ENCODE measurements around the gene TDRD1.

The TDRD1 gene

GRCh38 chr10:114167985-114168384 is 11.2 kb upstream of the TDRD1 start:
- no peak overlapping the region for H3K4me3 Mint-ChIP-seq
- ATAC-seq, result no peak

GRCh38 chr10:114168450-114169009 is 10.6 kb upstream of the TDRD1 start:
- Mint-ChIP-seq H3K9me3 (no peaks in the 10 kb centered on the region), H3K4me1 (peaks cover 47% of the 10 kb centered on the region), H3K27me3 (no peaks in the 10 kb centered on the region), H3K27ac (no peak overlapping the region), H3K4me3 (no peak overlapping the region), H3K36me3 (peaks cover 28% of the 10 kb centered on the region)
- no peak for ATAC-seq

More at GRCh38 chr10:114167985-114168384, 11.2 kb upstream of the TDRD1 start:
- H3K9me3 Mint-ChIP-seq, result no peaks in the 10 kb centered on the region
- H3K36me3 Mint-ChIP-seq, result peaks cover 34% of the 10 kb centered on the region
- peaks cover 47% of the 10 kb centered on the region for H3K4me1 Mint-ChIP-seq
- H3K27me3 Mint-ChIP-seq, result no peaks in the 10 kb centered on the region
- H3K27ac Mint-ChIP-seq, result no peak overlapping the region

- H3K27me3 Mint-ChIP-seq, result no peaks in the 10 kb centered on the region
- peaks cover 16% of the 10 kb centered on the region for H3K36me3 Mint-ChIP-seq
- ATAC-seq, result no peak
- no peaks in the 10 kb centered on the region for H3K9me3 Mint-ChIP-seq
- H3K4me3 Mint-ChIP-seq, result peak overlapping the region; percentile 95
- peak overlapping the region; percentile 98 for H3K27ac Mint-ChIP-seq
- H3K4me1 Mint-ChIP-seq, result peaks cover 40% of the 10 kb centered on the region
Observed at GRCh38 chr10:114172216-114172615, 6.9 kb upstream of the TDRD1 start.

DNA sequence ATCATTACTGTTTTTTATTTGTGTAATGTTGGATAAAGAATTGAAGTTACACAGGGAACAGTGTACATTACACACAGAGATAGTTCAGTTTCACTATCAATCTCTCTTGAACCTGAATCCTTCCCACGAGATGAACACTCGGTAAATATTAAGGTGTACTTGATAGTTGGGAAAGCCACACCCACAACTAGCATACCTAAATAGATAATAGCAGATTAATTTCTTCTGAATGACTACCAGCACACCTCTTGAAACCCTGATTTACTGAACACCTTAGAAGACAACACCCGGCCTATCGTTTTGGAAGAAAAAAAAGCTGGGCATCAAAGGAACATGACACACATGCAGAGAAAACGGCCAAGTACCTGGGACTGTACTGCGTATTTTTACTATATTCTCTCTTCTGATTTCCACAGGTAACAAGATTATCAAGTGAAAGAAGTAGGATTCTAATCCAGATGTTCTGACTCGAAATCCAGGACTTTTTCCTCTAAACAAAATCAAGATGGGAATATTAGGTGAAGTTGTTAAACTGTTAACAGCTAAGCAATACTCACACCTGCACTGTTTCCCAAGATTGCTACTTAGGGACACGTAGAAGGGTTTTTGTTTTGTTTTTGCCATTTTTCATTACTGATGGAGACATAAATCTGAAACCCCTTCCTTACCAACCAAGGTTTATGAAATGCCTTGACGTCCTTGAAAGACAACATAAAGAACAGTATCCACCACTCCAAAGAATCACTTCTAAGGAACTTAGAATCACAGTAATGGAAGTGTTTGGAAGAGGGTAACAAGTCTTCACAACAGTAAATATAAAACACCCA is 6.2 kb upstream of the TDRD1 start:
- H3K4me1 Mint-ChIP-seq, result peaks cover 36% of the 10 kb centered on the region
- H3K9me3 Mint-ChIP-seq, result no peaks in the 10 kb centered on the region
- H3K27me3 Mint-ChIP-seq, result no peaks in the 10 kb centered on the region
- peak overlapping the region; percentile 98 for H3K27ac Mint-ChIP-seq
- ATAC-seq, result no peak
- peak overlapping the region; percentile 95 for H3K4me3 Mint-ChIP-seq
- peaks cover 12% of the 10 kb centered on the region for H3K36me3 Mint-ChIP-seq

GRCh38 chr10:114173603-114173920 is 5.6 kb upstream of the TDRD1 start:
- H3K27me3 Mint-ChIP-seq, result no peaks in the 10 kb centered on the region
- H3K4me3 Mint-ChIP-seq, result peak overlapping the region; percentile 95
- peaks cover 8% of the 10 kb centered on the region for H3K36me3 Mint-ChIP-seq
- no peaks in the 10 kb centered on the region for H3K9me3 Mint-ChIP-seq
- no peak for ATAC-seq
- peaks cover 32% of the 10 kb centered on the region for H3K4me1 Mint-ChIP-seq
- peak overlapping the region; percentile 98 for H3K27ac Mint-ChIP-seq

GRCh38 chr10:114173921-114174694 is 5.0 kb upstream of the TDRD1 start, which contains the start of gene CCDC186:
Gene CCDC186, minus strand, starts transcription at chr10:114174203. Its CDS starts 10,935 bp downstream, at chr10:114163268.
- Mint-ChIP-seq H3K27me3 (peaks cover 5% of the 10 kb centered on the region), H3K4me1 (peaks cover 29% of the 10 kb centered on the region), H3K27ac (peak within 1 kb of the TSS; percentile 98), H3K36me3 (peaks cover 5% of the 10 kb centered on the region), H3K4me3 (peak within 1 kb of the TSS; percentile 95), H3K9me3 (no peaks in the 10 kb centered on the region)
- ATAC-seq, result peak; percentile 100

DNA sequence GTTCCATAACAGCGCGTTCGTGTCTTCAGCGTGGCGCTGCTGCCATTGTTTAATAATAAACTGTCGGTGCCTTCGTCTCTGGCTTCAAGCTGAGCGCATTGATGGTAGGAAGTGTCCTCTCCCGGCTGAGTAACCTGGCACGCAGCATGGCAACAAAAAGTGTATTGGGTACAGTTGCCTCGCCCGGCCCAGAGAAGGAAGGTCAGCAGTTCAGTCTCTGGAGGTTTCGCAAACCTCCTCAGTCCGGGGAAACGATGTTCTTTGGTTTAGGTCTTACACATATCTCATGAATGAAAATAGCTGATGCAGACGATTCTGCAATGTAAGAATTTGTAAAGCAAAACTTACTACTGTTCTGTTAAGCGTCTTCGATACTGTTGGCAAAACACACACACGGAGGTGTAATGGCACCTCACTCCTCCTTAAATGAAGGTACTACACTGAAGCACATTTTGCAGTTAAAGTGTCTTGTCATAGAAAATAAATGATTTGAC is 4.4 kb upstream of the TDRD1 start:
- H3K9me3 Mint-ChIP-seq, result no peaks in the 10 kb centered on the region
- ATAC-seq, result peak; percentile 50
- H3K4me3 Mint-ChIP-seq, result peak overlapping the region; percentile 95
- peaks cover 9% of the 10 kb centered on the region for H3K27me3 Mint-ChIP-seq
- H3K4me1 Mint-ChIP-seq, result peaks cover 29% of the 10 kb centered on the region
- H3K36me3 Mint-ChIP-seq, result no peaks in the 10 kb centered on the region
- peak overlapping the region; percentile 98 for H3K27ac Mint-ChIP-seq

DNA sequence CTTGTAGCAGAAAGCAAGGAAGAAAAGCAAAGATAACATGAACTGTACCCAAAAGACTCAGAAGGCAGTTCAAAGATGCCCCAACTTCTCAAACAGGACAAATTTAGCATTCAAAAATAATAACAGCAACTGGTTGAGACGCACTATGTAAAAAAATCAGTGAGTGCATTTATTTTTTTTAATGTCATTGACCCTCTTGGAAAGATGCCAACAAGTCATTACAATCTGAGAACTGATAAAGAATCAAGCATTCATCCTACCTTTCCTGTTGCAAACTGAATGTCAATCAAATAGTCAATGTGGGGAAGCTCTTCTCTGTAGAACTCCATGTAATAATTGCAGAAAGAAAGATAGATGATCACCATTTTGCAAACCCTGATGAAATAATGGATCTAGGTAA is 3.5 kb upstream of the TDRD1 start:
- H3K27ac Mint-ChIP-seq, result no peak overlapping the region
- no peaks in the 10 kb centered on the region for H3K36me3 Mint-ChIP-seq
- H3K4me1 Mint-ChIP-seq, result peaks cover 29% of the 10 kb centered on the region
- no peaks in the 10 kb centered on the region for H3K9me3 Mint-ChIP-seq
- no peak overlapping the region for H3K4me3 Mint-ChIP-seq
- ATAC-seq, result no peak
- peaks cover 9% of the 10 kb centered on the region for H3K27me3 Mint-ChIP-seq

GRCh38 chr10:114176511-114176910 is 2.6 kb upstream of the TDRD1 start:
- H3K27ac Mint-ChIP-seq, result no peak overlapping the region
- H3K27me3 Mint-ChIP-seq, result peaks cover 9% of the 10 kb centered on the region
- peaks cover 29% of the 10 kb centered on the region for H3K4me1 Mint-ChIP-seq
- no peak overlapping the region for H3K4me3 Mint-ChIP-seq
- no peaks in the 10 kb centered on the region for H3K9me3 Mint-ChIP-seq
- no peak for ATAC-seq
- H3K36me3 Mint-ChIP-seq, result no peaks in the 10 kb centered on the region

DNA sequence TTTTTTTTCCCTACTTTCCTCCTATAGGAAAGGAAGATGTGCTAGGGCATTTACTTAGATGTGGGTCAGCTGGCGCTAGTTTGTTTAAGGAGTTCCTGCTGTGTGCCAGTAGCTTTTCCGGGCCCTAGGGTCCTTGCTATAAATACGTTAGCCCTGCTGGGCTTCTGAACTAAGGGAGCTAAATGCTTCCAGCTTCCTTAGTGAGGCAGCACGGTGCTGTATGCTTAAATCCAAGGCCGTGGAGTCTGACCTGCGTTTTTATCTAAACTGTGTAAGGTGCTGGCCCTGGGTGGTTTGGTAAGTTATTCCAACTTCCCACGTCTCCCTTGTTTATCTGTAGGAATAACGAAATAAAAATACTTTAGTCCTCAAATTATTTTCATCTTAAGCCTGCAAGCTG is 594 bp downstream of the TDRD1 start:
- Mint-ChIP-seq H3K9me3 (no peaks in the 10 kb centered on the region), H3K27me3 (peaks cover 9% of the 10 kb centered on the region), H3K4me3 (no peak overlapping the region), H3K36me3 (no peaks in the 10 kb centered on the region), H3K27ac (no peak overlapping the region), H3K4me1 (peaks cover 3% of the 10 kb centered on the region)
- no peak for ATAC-seq

DNA sequence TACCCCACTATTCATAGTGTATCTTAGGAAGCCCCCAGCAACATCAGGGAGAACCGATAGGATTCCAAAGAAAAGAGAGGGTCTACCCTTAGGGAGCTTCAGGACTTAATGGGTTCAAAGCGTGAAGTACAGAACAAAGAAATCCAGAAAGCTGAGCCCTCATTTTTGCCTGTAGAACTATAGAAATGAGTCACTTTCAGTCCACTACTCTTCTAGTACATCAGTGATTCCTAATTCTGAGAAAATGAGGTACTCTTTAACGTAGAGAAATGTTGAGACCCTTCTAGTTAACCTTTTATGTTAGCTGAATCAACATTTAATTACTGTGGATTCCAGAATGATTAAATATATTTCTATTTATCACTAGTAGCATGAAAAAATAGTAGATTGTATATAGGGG is 1.8 kb downstream of the TDRD1 start:
- Mint-ChIP-seq H3K4me1 (no peaks in the 10 kb centered on the region), H3K36me3 (no peaks in the 10 kb centered on the region), H3K27ac (no peak overlapping the region), H3K9me3 (no peaks in the 10 kb centered on the region), H3K27me3 (peaks cover 9% of the 10 kb centered on the region), H3K4me3 (no peak overlapping the region)
- no peak for ATAC-seq

GRCh38 chr10:114181971-114182370 is 2.8 kb downstream of the TDRD1 start:
- Mint-ChIP-seq H3K9me3 (no peaks in the 10 kb centered on the region), H3K27me3 (peaks cover 17% of the 10 kb centered on the region), H3K36me3 (no peaks in the 10 kb centered on the region), H3K4me3 (no peak overlapping the region), H3K4me1 (no peaks in the 10 kb centered on the region), H3K27ac (no peak overlapping the region)
- ATAC-seq, result no peak

- peaks cover 5% of the 10 kb centered on the region for H3K4me1 Mint-ChIP-seq
- peaks cover 24% of the 10 kb centered on the region for H3K27me3 Mint-ChIP-seq
- no peak overlapping the region for H3K27ac Mint-ChIP-seq
- no peaks in the 10 kb centered on the region for H3K9me3 Mint-ChIP-seq
- H3K36me3 Mint-ChIP-seq, result no peaks in the 10 kb centered on the region
- ATAC-seq, result no peak
- H3K4me3 Mint-ChIP-seq, result no peak overlapping the region
Observed at GRCh38 chr10:114183563-114183962, 4.4 kb downstream of the TDRD1 start.

GRCh38 chr10:114184276-114184675 is 5.1 kb downstream of the TDRD1 start:
- Mint-ChIP-seq H3K4me3 (no peak overlapping the region), H3K9me3 (no peaks in the 10 kb centered on the region), H3K27ac (no peak overlapping the region), H3K4me1 (peaks cover 5% of the 10 kb centered on the region), H3K36me3 (no peaks in the 10 kb centered on the region), H3K27me3 (peaks cover 17% of the 10 kb centered on the region)
- no peak for ATAC-seq

GRCh38 chr10:114188001-114188400 is 8.8 kb downstream of the TDRD1 start:
- Mint-ChIP-seq H3K27me3 (peaks cover 15% of the 10 kb centered on the region), H3K27ac (no peak overlapping the region), H3K4me1 (peaks cover 5% of the 10 kb centered on the region), H3K9me3 (no peaks in the 10 kb centered on the region), H3K4me3 (no peak overlapping the region), H3K36me3 (no peaks in the 10 kb centered on the region)
- ATAC-seq, result no peak
